A549 (cell line): ENCODE results near the gene PODN. TPM values are rescaled to one million over a fixed set of nuclear protein-coding genes. Genes with fewer than 3 reads are reported as not detected.

ENCODE experiments used
- ATAC-seq, 2 experiments: fragments of 200-7000 bp in 1 of 2; fragments of >200 bp in 1 of 2; cut with Nextera tagmentation in 1 of 2; cut with Tn5 transposase in 1 of 2; 3 replicates each; pipeline versions ENCODE4 v1.8.0 to v1.9.1; 2018 to 2020; ENCODE audit warnings: mild to moderate bottlenecking in 1 of 2, moderate library complexity in 1 of 2
- CTCF ChIA-PET: fragments of 300-600 bp; sonication (Branson Sonifier 250); formaldehyde crosslinking; extraction: SDS; loops from one replicate; lab custom pipeline; 2021; ENCODE audit warnings: antibody characterized with exemption, inconsistent platforms; lab: Yijun Ruan, JAX
- POLR2A ChIA-PET: fragments of 350-600 bp; formaldehyde crosslinking; extraction: SDS; loops from one replicate; lab custom pipeline; 2021; ENCODE audit warnings: antibody characterized with exemption, inconsistent platforms; lab: Yijun Ruan, JAX
- DNase-seq, 2 experiments: peaks; one replicate each; pipeline versions ENCODE4 v3.0.0 to v3.0.0-alpha.2; 2011 to 2016; ENCODE audit warnings: low read depth in 1 of 2, low spot score in 1 of 2
- FAIRE-seq: peaks from 2 replicates; lab custom pipeline; 2011; peaks lifted over from hg19 to GRCh38; lab: Jason Lieb, UNC
- H3K27ac ChIP-seq, 2 experiments: fragments of >200 bp; sonication (Bioruptor Twin); formaldehyde crosslinking; 3 replicates each; pipeline ENCODE4 v1.5.1; 2016 to 2017
- H3K4me1 ChIP-seq: fragments of >200 bp; sonication (Bioruptor Twin); formaldehyde crosslinking; 3 replicates; pipeline ENCODE4 v1.6.1; 2016
- H3K4me2 ChIP-seq: fragments of >200 bp; sonication (Bioruptor Twin); formaldehyde crosslinking; 3 replicates; pipeline ENCODE4 v1.6.1; 2016
- H3K4me3 ChIP-seq: fragments of >200 bp; sonication (Bioruptor Twin); formaldehyde crosslinking; 3 replicates; pipeline ENCODE4 v1.5.1; 2016
- H3K9me3 ChIP-seq: fragments of >200 bp; sonication (Bioruptor Twin); formaldehyde crosslinking; 3 replicates; pipeline ENCODE4 v1.6.1; 2016
- ATOH8 ChIP-seq: fragments of 250-450 bp; sonication (Bioruptor Pico); IDR thresholded peaks from 2 replicates; pipeline ENCODE4 v1.5.0; 2020; ENCODE audit warnings: low read depth, mild to moderate bottlenecking, moderate library complexity
- CEBPB ChIP-seq, 2 experiments: fragments of >200 bp in 1 of 2; sonication (Bioruptor Twin) in 1 of 2; formaldehyde crosslinking in 1 of 2; IDR thresholded peaks; 2 replicates each; pipeline ENCODE4 v1.6.1; 2012 to 2016
- CTCF ChIP-seq: fragments of >200 bp; sonication (Bioruptor Twin); formaldehyde crosslinking; IDR thresholded peaks from 3 replicates; pipeline ENCODE4 v1.5.1; 2016
- E2F6 ChIP-seq: IDR thresholded peaks from 2 replicates; pipeline ENCODE4 v1.6.1; 2012; ENCODE audit warnings: low read depth, borderline replicate concordance
- EHF ChIP-seq: fragments of 250-450 bp; sonication (Bioruptor Pico); IDR thresholded peaks from 2 replicates; pipeline ENCODE4 v1.5.0; 2020; ENCODE audit warnings: mild to moderate bottlenecking
- ELK1 ChIP-seq: fragments of 150-350 bp; IDR thresholded peaks from 2 replicates; pipeline ENCODE4 v1.6.1; 2014; ENCODE audit warnings: low read depth, mild to moderate bottlenecking, low read length
- ESRRA ChIP-seq: fragments of 150-350 bp; IDR thresholded peaks from 2 replicates; pipeline ENCODE4 v1.6.1; 2014; ENCODE audit warnings: mild to moderate bottlenecking, low read length, borderline replicate concordance
- FOSB ChIP-seq: fragments of 250-450 bp; sonication (Bioruptor Pico); IDR thresholded peaks from 2 replicates; pipeline ENCODE4 v1.5.0; 2020; ENCODE audit warnings: mild to moderate bottlenecking, moderate library complexity
- FOSL2 ChIP-seq, 2 experiments: fragments of 450-650 bp in 1 of 2; fragments of >200 bp in 1 of 2; sonication (Bioruptor Twin) in 1 of 2; formaldehyde crosslinking; IDR thresholded peaks; 2 replicates each; pipeline versions ENCODE4 v1.5.0 to v1.6.1; 2016 to 2020; ENCODE audit warnings: mild to moderate bottlenecking in 1 of 2, moderate library complexity in 1 of 2
- FOXS1 ChIP-seq: fragments of 250-450 bp; sonication (Bioruptor Pico); IDR thresholded peaks from 2 replicates; pipeline ENCODE4 v1.5.0; 2020; ENCODE audit warnings: mild to moderate bottlenecking, moderate library complexity
- HES2 ChIP-seq: fragments of >200 bp; sonication (Bioruptor Twin); formaldehyde crosslinking; IDR thresholded peaks from 2 replicates; pipeline ENCODE4 v1.6.1; 2016
- HEYL ChIP-seq: fragments of 250-450 bp; sonication (Bioruptor Pico); IDR thresholded peaks from 2 replicates; pipeline ENCODE4 v1.8.0; 2021; ENCODE audit warnings: mild to moderate bottlenecking, moderate library complexity
- HOXA7 ChIP-seq: fragments of 250-450 bp; sonication (Bioruptor Pico); IDR thresholded peaks from 2 replicates; pipeline ENCODE4 v1.5.0; 2020; ENCODE audit warnings: mild to moderate bottlenecking, moderate library complexity
- MAX ChIP-seq: IDR thresholded peaks from 2 replicates; pipeline ENCODE4 v1.6.1; 2012
- MYC ChIP-seq: IDR thresholded peaks from 2 replicates; pipeline ENCODE4 v1.6.1; 2012; ENCODE audit warnings: mild to moderate bottlenecking, inconsistent platforms, low read length, improper control_type of control experiment, borderline replicate concordance
- PBX3 ChIP-seq: IDR thresholded peaks from 2 replicates; pipeline ENCODE4 v1.6.1; 2012
- PHF8 ChIP-seq: fragments of 200-600 bp; sonication (generic); IDR thresholded peaks from 2 replicates; pipeline ENCODE4 v1.6.1; 2016; ENCODE audit warnings: low read depth, mild to moderate bottlenecking, antibody characterized with exemption, moderate library complexity, borderline replicate concordance
- POLR2A ChIP-seq: IDR thresholded peaks from 2 replicates; pipeline ENCODE4 v1.6.1; 2012; ENCODE audit warnings: mild to moderate bottlenecking, low read length
- RARB ChIP-seq: fragments of 250-450 bp; sonication (Bioruptor Pico); IDR thresholded peaks from 2 replicates; pipeline ENCODE4 v1.8.0; 2021; ENCODE audit warnings: mild to moderate bottlenecking, moderate library complexity
- RCOR1 ChIP-seq: fragments of 150-350 bp; IDR thresholded peaks from 2 replicates; pipeline ENCODE4 v1.6.1; 2014; ENCODE audit warnings: antibody characterized with exemption, low read length, low read depth
- REST ChIP-seq: fragments of 200-600 bp; sonication (generic); IDR thresholded peaks from 2 replicates; pipeline ENCODE4 v1.6.1; 2016; ENCODE audit warnings: antibody characterized with exemption, mild to moderate bottlenecking, moderate library complexity
- SMC3 ChIP-seq: fragments of >200 bp; sonication (Bioruptor Twin); formaldehyde crosslinking; IDR thresholded peaks from 3 replicates; pipeline ENCODE4 v1.6.1; 2018; ENCODE audit warnings: inconsistent platforms
- TFCP2L1 ChIP-seq: fragments of 250-450 bp; sonication (Bioruptor Pico); IDR thresholded peaks from 2 replicates; pipeline ENCODE4 v1.5.0; 2021; ENCODE audit warnings: mild to moderate bottlenecking
- ZC3H11A ChIP-seq: fragments of 450-650 bp; IDR thresholded peaks from 2 replicates; pipeline ENCODE4 v1.6.1; 2014; ENCODE audit warnings: antibody characterized with exemption, mild to moderate bottlenecking
- ZFP36 ChIP-seq: fragments of 450-650 bp; IDR thresholded peaks from 2 replicates; pipeline ENCODE4 v1.6.1; 2014; ENCODE audit warnings: borderline replicate concordance; ENCODE audit not compliant: partially characterized antibody
- WGBS: methylation state at CpG from one replicate; pipeline ENCODE4 v1.1.6; 2017; ENCODE audit errors: missing lambda C conversion rate; 5-methylcytosine and 5-hydroxymethylcytosine counted together
- polyA plus RNA-seq, 4 experiments: library from polyadenylated mRNA; depleted of rRNA in 3 of 4; stranded (reverse); fragments of >200 nt; fragmentation: RNase III in 1 of 4; extraction: RNeasy Plus Mini Kit Qiagen cat#74134 plus additional on column Dnase treatment in 1 of 4; gene quantifications; 2 replicates in 3 of 4; 3 replicates in 1 of 4; pipeline ENCODE4 v1.2.3, GENCODE V29; 2011 to 2017

Gene PODN
- polyA plus RNA-seq, 2 of the 4 experiments (the other 2 are of a cell fraction), result 0.05 TPM; not detected in 1

- TF ChIP-seq ESRRA, result no peak
- TF ChIP-seq ZC3H11A, result no peak
- TF ChIP-seq HES2, result no peak
- TF ChIP-seq CTCF, result no peak
- no peak for TF ChIP-seq HEYL (CRISPR knock-in tag)
- no peak for TF ChIP-seq HOXA7 (CRISPR knock-in tag)
- no peak for TF ChIP-seq RARB (CRISPR knock-in tag)
- no peak for TF ChIP-seq FOSB (CRISPR knock-in tag)
- no peak for TF ChIP-seq FOXS1 (CRISPR knock-in tag)
- TF ChIP-seq ATOH8 (CRISPR knock-in tag), result no peak
- TF ChIP-seq POLR2A, result no peak
- TF ChIP-seq CEBPB (IDR thresholded peaks at IDR 0.05), result no peak
- no peak for TF ChIP-seq TFCP2L1 (CRISPR knock-in tag)
- no peak for TF ChIP-seq ELK1
- TF ChIP-seq EHF (CRISPR knock-in tag), result no peak
- no peak for TF ChIP-seq PHF8
- FAIRE-seq, result no peak
- DNase-seq, result no peak
- POLR2A ChIA-PET, result no interaction called here
- no peak overlapping the region for H3K4me2 ChIP-seq
- WGBS, result 84% methylated on average over 4 of the region's 13 CpGs
- ATAC-seq, result no peak
- no peaks in the 10 kb centered on the region for H3K9me3 ChIP-seq
- no peaks in the 10 kb centered on the region for H3K4me1 ChIP-seq
- CTCF ChIA-PET, result no interaction called here
- no peak overlapping the region for H3K27ac ChIP-seq
- H3K4me3 ChIP-seq, result no peak overlapping the region
Observed at GRCh38 chr1:53077599-53077965, 15.6 kb downstream of the PODN start.

GRCh38 chr1:53078333-53079101 lies 16.5 kb downstream of the PODN start:
- no peaks in the 10 kb centered on the region for H3K4me1 ChIP-seq
- DNase-seq (no peak), FAIRE-seq (no peak), ATAC-seq (no peak)
- H3K9me3 ChIP-seq, result no peaks in the 10 kb centered on the region
- H3K27ac ChIP-seq, result no peak overlapping the region
- WGBS, result 89% methylated on average over 21 of the region's 46 CpGs
- no peak overlapping the region for H3K4me2 ChIP-seq
- no peak overlapping the region for H3K4me3 ChIP-seq
- ChIA-PET CTCF (interaction anchor here (0.6 to 2.2 kb wide), 2 partner anchors 10 to 345 kb away, joined by 3 to 5 read pairs; no protein-coding TSS in a partner anchor), POLR2A (no interaction called here)
- no peak for TF ChIP-seq SMC3
- no peak for TF ChIP-seq E2F6
- TF ChIP-seq REST, result no peak
- TF ChIP-seq ZFP36, result no peak
- no peak for TF ChIP-seq ZC3H11A
- no peak for TF ChIP-seq ATOH8 (CRISPR knock-in tag)
- no peak for TF ChIP-seq RCOR1
- TF ChIP-seq FOXS1 (CRISPR knock-in tag), result no peak
- TF ChIP-seq MAX, result no peak
- no peak for TF ChIP-seq FOSL2 (IDR thresholded peaks at IDR 0.05)
- TF ChIP-seq FOSL2 (CRISPR knock-in tag; IDR thresholded peaks at IDR 0.05), result no peak
- TF ChIP-seq MYC, result no peak
- no peak for TF ChIP-seq PBX3
- TF ChIP-seq RARB (CRISPR knock-in tag), result no peak
- TF ChIP-seq POLR2A, result no peak
